CD14-positive monocyte (primary cell): ENCODE results near the gene EXOSC5. TPM values are rescaled to one million over a fixed set of nuclear protein-coding genes. Genes with fewer than 3 reads are reported as not detected.

Source experiments
- DNase-seq, 3 donors: peaks; one replicate each; pipeline ENCODE4 v3.0.0-alpha.2; 2011 to 2022
- H2AFZ ChIP-seq: 2 replicates; pipeline ENCODE4 v1.6.0; 2012; ENCODE audit warnings: mild to moderate bottlenecking, low read depth, low read length, inconsistent platforms; ENCODE audit not compliant: insufficient read depth, poor library complexity, severe bottlenecking
- H3K27ac ChIP-seq, 2 donors: 1 replicate in 1 of 2; 2 replicates in 1 of 2; pipeline ENCODE4 v1.5.1; 2012 to 2013; ENCODE audit warnings: low read length in 2 of 2, control low read depth in 1 of 2, inconsistent platforms in 1 of 2, low read depth in 1 of 2, mild to moderate bottlenecking in 1 of 2
- H3K27me3 ChIP-seq, 2 donors: one replicate each; pipeline versions ENCODE4 v1.6.0 to v1.6.1; 2011 to 2013; ENCODE audit warnings: low read length in 2 of 2; ENCODE audit not compliant: control insufficient read depth in 2 of 2, insufficient read depth in 2 of 2
- H3K36me3 ChIP-seq, 2 donors: replicated peaks in 1 of 2; 1 replicate in 1 of 2; 2 replicates in 1 of 2; pipeline versions ENCODE4 v1.5.1 to v1.6.1; 2012 to 2013; ENCODE audit warnings: low read length in 2 of 2, control low read depth in 1 of 2, inconsistent platforms in 1 of 2, mild to moderate bottlenecking in 1 of 2; ENCODE audit not compliant: insufficient read depth in 2 of 2, control insufficient read depth in 1 of 2
- H3K4me1 ChIP-seq, 2 donors: 1 replicate in 1 of 2; 2 replicates in 1 of 2; pipeline versions ENCODE4 v1.5.1 to v1.6.1; 2012 to 2013; ENCODE audit warnings: low read length in 2 of 2, control low read depth in 1 of 2, inconsistent platforms in 1 of 2, mild to moderate bottlenecking in 1 of 2, moderate library complexity in 1 of 2; ENCODE audit not compliant: insufficient read depth in 2 of 2, control insufficient read depth in 1 of 2
- H3K4me2 ChIP-seq: replicated peaks from 2 replicates; pipeline ENCODE3; 2012; ENCODE audit warnings: low read length, moderate library complexity, mild to moderate bottlenecking; ENCODE audit not compliant: poor library complexity, severe bottlenecking; ENCODE audit errors: extremely low read depth
- H3K4me3 ChIP-seq, 3 experiments: fragments of 200-600 bp in 1 of 3; sonication (generic) in 1 of 3; replicated peaks in 1 of 3; 1 replicate in 2 of 3; 2 replicates in 1 of 3; pipeline ENCODE4 v1.5.1; 2011 to 2013; ENCODE audit warnings: low read length in 3 of 3, mild to moderate bottlenecking in 3 of 3, control low read depth in 2 of 3, low read depth in 2 of 3, inconsistent platforms in 1 of 3, moderate library complexity in 1 of 3
- H3K79me2 ChIP-seq: 2 replicates; pipeline ENCODE4 v1.6.0; 2012; ENCODE audit warnings: mild to moderate bottlenecking, control low read depth, inconsistent platforms, low read length, moderate library complexity; ENCODE audit not compliant: insufficient read depth
- H3K9ac ChIP-seq: 2 replicates; pipeline ENCODE4 v1.6.0; 2017; ENCODE audit warnings: low read length, mild to moderate bottlenecking; ENCODE audit not compliant: insufficient read depth, poor library complexity, severe bottlenecking
- H3K9me3 ChIP-seq, 2 donors: replicated peaks in 1 of 2; 1 replicate in 1 of 2; 2 replicates in 1 of 2; pipeline versions ENCODE4 v1.5.1 to v1.6.1; 2012 to 2013; ENCODE audit warnings: low read length in 2 of 2, control low read depth in 1 of 2; ENCODE audit not compliant: control insufficient read depth in 1 of 2, insufficient read depth in 1 of 2
- H4K20me1 ChIP-seq: 2 replicates; pipeline ENCODE4 v1.6.0; 2012; ENCODE audit warnings: mild to moderate bottlenecking, low read length, control low read depth, moderate library complexity; ENCODE audit not compliant: insufficient read depth
- H3K27ac Mint-ChIP-seq, 7 donors: one replicate each; pipeline ENCODE4 v1.8.0; 2020; ENCODE audit warnings: mild to moderate bottlenecking in 7 of 7, mixed read lengths in 7 of 7, moderate library complexity in 6 of 7, inconsistent platforms in 2 of 7
- H3K27me3 Mint-ChIP-seq, 3 donors: one replicate each; pipeline ENCODE4 v1.8.0; 2021 to 2022; ENCODE audit warnings: low read depth in 3 of 3, mild to moderate bottlenecking in 3 of 3, mixed read lengths in 3 of 3, moderate library complexity in 3 of 3, inconsistent platforms in 1 of 3
- H3K36me3 Mint-ChIP-seq, 2 donors: one replicate each; pipeline ENCODE4 v1.8.0; 2020; ENCODE audit warnings: mixed read lengths in 2 of 2, inconsistent platforms in 1 of 2, mild to moderate bottlenecking in 1 of 2
- H3K4me1 Mint-ChIP-seq: one replicate; pipeline ENCODE4 v1.8.0; 2020; ENCODE audit warnings: mild to moderate bottlenecking, mixed read lengths
- H3K4me3 Mint-ChIP-seq, 2 donors: one replicate each; pipeline ENCODE4 v1.8.0; 2020; ENCODE audit warnings: mild to moderate bottlenecking in 2 of 2, mixed read lengths in 2 of 2, moderate library complexity in 1 of 2
- H3K9me3 Mint-ChIP-seq, 7 donors: one replicate each; pipeline ENCODE4 v1.8.0; 2020 to 2022; ENCODE audit warnings: mixed read lengths in 7 of 7, mild to moderate bottlenecking in 6 of 7, moderate library complexity in 6 of 7, inconsistent platforms in 2 of 7
- CTCF ChIP-seq: fragments of 200-600 bp; IDR thresholded peaks from one replicate; pipeline ENCODE4 v1.8.0; 2022; ENCODE audit warnings: antibody characterized with exemption, mild to moderate bottlenecking
- WGBS: methylation state at CpG from one replicate; pipeline ENCODE4 v1.1.5; 2013; ENCODE audit warnings: missing lambda C conversion rate; ENCODE audit not compliant: insufficient coverage; 5-methylcytosine and 5-hydroxymethylcytosine counted together
- intact Hi-C, 2 donors: fragments of 100-400 bp; cut with micrococcal nuclease; formaldehyde crosslinking; loops; one replicate each; pipeline versions ENCODE4 v1.15.0 to v1.15.1; 2023
- polyA plus RNA-seq, 3 donors: library from polyadenylated mRNA; depleted of rRNA in 1 of 3; unstranded in 2 of 3; stranded (reverse) in 1 of 3; fragments of 300-500 nt in 2 of 3; fragments of >200 nt in 1 of 3; fragmentation: Illumina TruSeq in 2 of 3; gene quantifications; 1 replicate in 2 of 3; 2 replicates in 1 of 3; pipeline ENCODE4 v1.2.3, GENCODE V29; 2012 to 2021

The EXOSC5 gene
- polyA plus RNA-seq, 3 donors, result 24.0 to 58.7 (median 40.5) TPM

- intact Hi-C loops, result no loop called here
- Histone ChIP-seq H4K20me1 (no peaks in the 10 kb centered on the region), H3K4me2 (no peak overlapping the region), H3K4me1 (peaks cover 37 to 70% of the 10 kb centered on the region in 2 donors), H3K4me3 (no peak overlapping the region), H3K9ac (no peak overlapping the region), H3K27ac (no peak overlapping the region), H3K27me3 (no peaks in the 10 kb centered on the region), H2AFZ (no peak overlapping the region), H3K36me3 (peaks cover 60 to 76% of the 10 kb centered on the region in 2 donors), H3K79me2 (peaks cover 15% of the 10 kb centered on the region), H3K9me3 (no peaks in the 10 kb centered on the region)
- 94% methylated on average over 10 of the region's 10 CpGs for WGBS
- TF ChIP-seq CTCF, result no peak
- Mint-ChIP-seq H3K27ac (peak overlapping the region in 3 of 7 donors; percentile 9 to 42 (median 11)), H3K4me1 (peaks cover 60% of the 10 kb centered on the region), H3K4me3 (no peak overlapping the region), H3K36me3 (peaks cover 73 to 88% of the 10 kb centered on the region in 2 donors), H3K9me3 (peaks cover 0 to 3% (median 0%) of the 10 kb centered on the region in 7 donors), H3K27me3 (peaks cover 0 to 2% (median 0%) of the 10 kb centered on the region in 3 donors)
- no peak for DNase-seq
Observed at GRCh38 chr19:41413947-41414346, 16.8 kb upstream of the EXOSC5 start.

DNA sequence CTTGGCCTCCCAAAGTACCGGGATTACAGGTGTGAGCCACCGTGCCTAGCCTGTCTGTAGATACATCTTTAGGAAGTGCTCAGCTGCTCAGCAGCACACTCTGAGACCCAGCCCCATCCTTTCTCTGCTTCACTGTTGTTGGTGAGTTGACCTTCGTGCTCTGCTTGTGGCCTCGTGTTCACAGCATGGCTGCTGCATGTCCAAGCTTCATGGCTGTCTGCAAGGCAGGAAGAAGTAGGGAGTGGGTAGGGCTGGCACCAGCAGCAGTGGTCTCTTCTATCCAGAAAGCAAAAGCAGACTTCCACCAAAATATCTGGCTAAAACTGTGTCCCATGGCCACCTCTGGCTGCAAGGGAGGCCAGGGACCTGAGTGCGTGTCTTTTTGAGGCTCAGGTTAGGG is 15.8 kb upstream of the EXOSC5 start:
- H3K4me1 ChIP-seq, result peaks cover 42 to 73% of the 10 kb centered on the region in 2 donors
- H3K36me3 Mint-ChIP-seq, result peaks cover 66 to 80% of the 10 kb centered on the region in 2 donors
- peaks cover 52 to 66% of the 10 kb centered on the region in 2 donors for H3K36me3 ChIP-seq

More for the DNA sequence above, 15.8 kb upstream of the EXOSC5 start:
- Histone ChIP-seq H3K79me2 (peaks cover 24% of the 10 kb centered on the region), H4K20me1 (no peaks in the 10 kb centered on the region), H3K27me3 (no peaks in the 10 kb centered on the region), H3K9me3 (no peaks in the 10 kb centered on the region), H3K27ac (no peak overlapping the region), H3K9ac (no peak overlapping the region), H2AFZ (no peak overlapping the region), H3K4me2 (no peak overlapping the region), H3K4me3 (no peak overlapping the region)
- Mint-ChIP-seq H3K4me3 (no peak overlapping the region), H3K4me1 (peaks cover 60% of the 10 kb centered on the region), H3K9me3 (peaks cover 0 to 3% (median 0%) of the 10 kb centered on the region in 7 donors), H3K27me3 (peaks cover 0 to 2% (median 0%) of the 10 kb centered on the region in 3 donors), H3K27ac (peak overlapping the region in 1 of 7 donors; percentile 15)
- no peak for DNase-seq
- intact Hi-C loops, result no loop called here
- 93% methylated on average over 2 of the region's 5 CpGs for WGBS
- TF ChIP-seq CTCF, result no peak
